ENCODE results near the gene TRABD2B. TPM values are rescaled to one million over a fixed set of nuclear protein-coding genes. Genes with fewer than 3 reads are reported as not detected.

The TRABD2B gene
- total and polyA plus RNA-seq, 2 donors (not counting 1 experiment from before 2014, with no cell fraction given): under 0.01 TPM; not detected in 1

- Histone ChIP-seq H3K36me3 (ENCODE audit: control insufficient read depth, insufficient read depth, low read length) (no peaks in the 10 kb centered on the region), H3K27me3 (ENCODE audit: control insufficient read depth, insufficient read depth, low read length) (no peaks in the 10 kb centered on the region), H3K27ac (ENCODE audit: insufficient read depth, low read length) (no peak overlapping the region), H3K4me2 (ENCODE audit: extremely low read depth, insufficient read depth, low read length) (no peak overlapping the region), H3K9me3 (ENCODE audit: control insufficient read depth, insufficient read depth, low read depth, low read length) (no peaks in the 10 kb centered on the region), H3K9ac (ENCODE audit: insufficient read depth, low read length) (no peak overlapping the region), H2AFZ (ENCODE audit: low read length) (no peak overlapping the region), H3K4me3 (replicated peaks in 1 of 4; ENCODE audit: control extremely low read depth in 1 of 4, insufficient read depth in 1 of 4, low read depth in 3 of 4, low read length in 4 of 4) (no peak overlapping the region), H4K20me1 (ENCODE audit: control insufficient read depth, extremely low read depth, insufficient read depth, low read length) (no peaks in the 10 kb centered on the region), H3K4me1 (ENCODE audit: control insufficient read depth, extremely low read depth, insufficient read depth, low read length) (no peaks in the 10 kb centered on the region), H3K79me2 (ENCODE audit: control insufficient read depth, insufficient read depth, low read length) (no peaks in the 10 kb centered on the region)
- DNase-seq (ENCODE audit: low read depth in 2 of 2): no peak
- TF ChIP-seq CTCF (conservative IDR thresholded peaks at IDR 0.05 in 1 of 2, IDR thresholded peaks at IDR 0.05 in 1 of 2; ENCODE audit: low read depth in 1 of 2, low read length in 2 of 2): no peak
- TF ChIP-seq EZH2 (IDR thresholded peaks at IDR 0.05; ENCODE audit: low read length, missing control alignments): no peak
These were observed 220.5 kb downstream of the TRABD2B start for GRCh38 chr1:47776667-47777131.

- no peak for TF ChIP-seq EZH2 (IDR thresholded peaks at IDR 0.05; ENCODE audit: low read length, missing control alignments)
- Histone ChIP-seq H3K9me3 (ENCODE audit: control insufficient read depth, insufficient read depth, low read depth, low read length) (no peaks in the 10 kb centered on the region), H3K4me2 (ENCODE audit: extremely low read depth, insufficient read depth, low read length) (no peak overlapping the region), H3K27me3 (ENCODE audit: control insufficient read depth, insufficient read depth, low read length) (no peaks in the 10 kb centered on the region), H3K9ac (ENCODE audit: insufficient read depth, low read length) (no peak overlapping the region), H3K4me3 (replicated peaks in 1 of 4; ENCODE audit: control extremely low read depth in 1 of 4, insufficient read depth in 1 of 4, low read depth in 3 of 4, low read length in 4 of 4) (no peak overlapping the region), H2AFZ (ENCODE audit: low read length) (no peak overlapping the region), H3K4me1 (ENCODE audit: control insufficient read depth, extremely low read depth, insufficient read depth, low read length) (no peaks in the 10 kb centered on the region), H3K79me2 (ENCODE audit: control insufficient read depth, insufficient read depth, low read length) (no peaks in the 10 kb centered on the region), H4K20me1 (ENCODE audit: control insufficient read depth, extremely low read depth, insufficient read depth, low read length) (no peaks in the 10 kb centered on the region), H3K36me3 (ENCODE audit: control insufficient read depth, insufficient read depth, low read length) (no peaks in the 10 kb centered on the region), H3K27ac (ENCODE audit: insufficient read depth, low read length) (no peak overlapping the region)
- no peak for DNase-seq (ENCODE audit: low read depth in 2 of 2)
These were observed 222.0 kb downstream of the TRABD2B start for GRCh38 chr1:47774986-47775834.

GRCh38 chr1:47772960-47773682 is 224.1 kb downstream of the TRABD2B start:
- Histone ChIP-seq H3K79me2 (ENCODE audit: control insufficient read depth, insufficient read depth, low read length) (no peaks in the 10 kb centered on the region), H3K4me2 (ENCODE audit: extremely low read depth, insufficient read depth, low read length) (no peak overlapping the region), H4K20me1 (ENCODE audit: control insufficient read depth, extremely low read depth, insufficient read depth, low read length) (no peaks in the 10 kb centered on the region), H3K4me3 (replicated peaks in 1 of 4; ENCODE audit: control extremely low read depth in 1 of 4, insufficient read depth in 1 of 4, low read depth in 3 of 4, low read length in 4 of 4) (no peak overlapping the region), H3K9me3 (ENCODE audit: control insufficient read depth, insufficient read depth, low read depth, low read length) (no peaks in the 10 kb centered on the region), H2AFZ (ENCODE audit: low read length) (no peak overlapping the region), H3K27ac (ENCODE audit: insufficient read depth, low read length) (no peak overlapping the region), H3K27me3 (ENCODE audit: control insufficient read depth, insufficient read depth, low read length) (no peaks in the 10 kb centered on the region), H3K9ac (ENCODE audit: insufficient read depth, low read length) (no peak overlapping the region), H3K36me3 (ENCODE audit: control insufficient read depth, insufficient read depth, low read length) (no peaks in the 10 kb centered on the region), H3K4me1 (ENCODE audit: control insufficient read depth, extremely low read depth, insufficient read depth, low read length) (no peaks in the 10 kb centered on the region)
- DNase-seq (ENCODE audit: low read depth in 2 of 2): no peak
- TF ChIP-seq CTCF (conservative IDR thresholded peaks at IDR 0.05 in 1 of 2, IDR thresholded peaks at IDR 0.05 in 1 of 2; ENCODE audit: low read depth in 1 of 2, low read length in 2 of 2) (no peak), EZH2 (IDR thresholded peaks at IDR 0.05; ENCODE audit: low read length, missing control alignments) (no peak)
